ENCODE data around the gene H6PD.
"Not testable (repeated sequence)": the region's sequence is repeated elsewhere in the genome, so short reads cannot be mapped to it uniquely, and the experiment has no call there.

The H6PD gene

GRCh38 chr1:9299571-9300541, 65.3 kb downstream of the H6PD start:
- DNase-seq (ENCODE audit: low spot score): not testable (repeated sequence)

GRCh38 chr1:9300573-9300972, 66.0 kb downstream of the H6PD start:
- no peak for DNase-seq (ENCODE audit: low spot score)

GRCh38 chr1:9302745-9303524, 68.4 kb downstream of the H6PD start:
- DNase-seq (ENCODE audit: low spot score): no peak

GRCh38 chr1:9303916-9304315, 69.3 kb downstream of the H6PD start:
- no peak for DNase-seq (ENCODE audit: low spot score)

GRCh38 chr1:9305216-9305615, 70.6 kb downstream of the H6PD start:
- DNase-seq (ENCODE audit: low spot score): no peak

- DNase-seq (ENCODE audit: low spot score): no peak
These were observed 71.4 kb downstream of the H6PD start for GRCh38 chr1:9306006-9306405.

GRCh38 chr1:9307303-9307702, 72.7 kb downstream of the H6PD start:
- no peak for DNase-seq (ENCODE audit: low spot score)

- no peak for DNase-seq (ENCODE audit: low spot score)
These were observed 73.7 kb downstream of the H6PD start for GRCh38 chr1:9308236-9308785.

GRCh38 chr1:9309080-9309479, 74.5 kb downstream of the H6PD start:
- DNase-seq (ENCODE audit: low spot score): no peak

- no peak for DNase-seq (ENCODE audit: low spot score)
These were observed 75.4 kb downstream of the H6PD start for GRCh38 chr1:9309991-9310390.

- no peak for DNase-seq (ENCODE audit: low spot score)
These were observed 76.5 kb downstream of the H6PD start for GRCh38 chr1:9311029-9311428.

GRCh38 chr1:9311479-9311878, 76.9 kb downstream of the H6PD start:
- DNase-seq (ENCODE audit: low spot score): no peak

- DNase-seq (ENCODE audit: low spot score): no peak
These were observed 77.7 kb downstream of the H6PD start for GRCh38 chr1:9312168-9312720.

GRCh38 chr1:9313576-9313975, 79.0 kb downstream of the H6PD start:
- DNase-seq (ENCODE audit: low spot score): no peak

GRCh38 chr1:9314111-9314510, 79.5 kb downstream of the H6PD start:
- no peak for DNase-seq (ENCODE audit: low spot score)

- DNase-seq (ENCODE audit: low spot score): no peak
These were observed 80.3 kb downstream of the H6PD start for GRCh38 chr1:9314711-9315379.

GRCh38 chr1:9315411-9316079, 81.0 kb downstream of the H6PD start:
- no peak for DNase-seq (ENCODE audit: low spot score)

- no peak for DNase-seq (ENCODE audit: low spot score)
These were observed 81.5 kb downstream of the H6PD start for GRCh38 chr1:9316080-9316444.

- DNase-seq (ENCODE audit: low spot score): no peak
These were observed 81.9 kb downstream of the H6PD start for GRCh38 chr1:9316512-9316911.

GRCh38 chr1:9317072-9317471, 82.5 kb downstream of the H6PD start:
- no peak for DNase-seq (ENCODE audit: low spot score)
